Neural progenitor cell (in vitro differentiated cells): ENCODE measurements around the gene ESCO1. TPM values are rescaled to one million over a fixed set of nuclear protein-coding genes. Genes with fewer than 3 reads are reported as not detected.
A peak's percentile ranks its signal among the peaks of the same experiment; 100 is the strongest.

Experiments used
- DNase-seq: peaks from one replicate; pipeline ENCODE4 v3.0.0-alpha.2; 2016; ENCODE audit warnings: low spot score
- H2AFZ ChIP-seq: fragments of 200-600 bp; sonication (generic); replicated peaks from 2 replicates; pipeline ENCODE4 v1.6.1; 2016; ENCODE audit warnings: antibody characterized with exemption
- H3F3A ChIP-seq: fragments of 200-600 bp; sonication (generic); 2 replicates; pipeline ENCODE4 v1.6.1; 2016; ENCODE audit warnings: antibody characterized with exemption, low read depth
- H3K27ac ChIP-seq: fragments of 200-600 bp; sonication (generic); 2 replicates; pipeline ENCODE4 v1.5.1; 2016; ENCODE audit warnings: mild to moderate bottlenecking
- H3K27me3 ChIP-seq: fragments of 200-600 bp; sonication (generic); 2 replicates; pipeline ENCODE4 v1.6.1; 2016; ENCODE audit warnings: mild to moderate bottlenecking, moderate library complexity
- H3K36me3 ChIP-seq: fragments of 200-600 bp; sonication (generic); 2 replicates; pipeline ENCODE4 v1.5.1; 2016
- H3K4me1 ChIP-seq: fragments of 200-600 bp; sonication (generic); 2 replicates; pipeline ENCODE4 v1.6.1; 2016; ENCODE audit warnings: mixed run types
- H3K4me2 ChIP-seq: fragments of 200-600 bp; sonication (generic); 2 replicates; pipeline ENCODE4 v1.6.1; 2016
- H3K4me3 ChIP-seq: fragments of 200-600 bp; sonication (generic); 2 replicates; pipeline ENCODE4 v1.5.1; 2016
- H3K79me2 ChIP-seq: fragments of 200-600 bp; sonication (generic); 2 replicates; pipeline ENCODE4 v1.6.1; 2016; ENCODE audit warnings: low read depth
- H3K9ac ChIP-seq: fragments of 200-600 bp; sonication (generic); 2 replicates; pipeline ENCODE4 v1.6.1; 2016
- H3K9me3 ChIP-seq: fragments of 200-600 bp; sonication (generic); 2 replicates; pipeline ENCODE4 v1.5.1; 2016; ENCODE audit warnings: low read depth
- H4K20me1 ChIP-seq: fragments of 200-600 bp; sonication (generic); 2 replicates; pipeline ENCODE4 v1.6.1; 2016; ENCODE audit warnings: low read depth
- H3K27ac Mint-ChIP-seq: 3 replicates; pipeline ENCODE4 v1.8.0; 2021; ENCODE audit warnings: mixed read lengths
- H3K27me3 Mint-ChIP-seq: 2 replicates; pipeline ENCODE4 v1.8.0; 2022; ENCODE audit warnings: low read depth, mild to moderate bottlenecking, inconsistent platforms, moderate library complexity, mixed read lengths; ENCODE audit not compliant: insufficient read depth
- H3K36me3 Mint-ChIP-seq: 3 replicates; pipeline ENCODE4 v1.8.0; 2021; ENCODE audit warnings: mixed read lengths
- H3K4me1 Mint-ChIP-seq: 3 replicates; pipeline ENCODE4 v1.8.0; 2021; ENCODE audit warnings: mixed read lengths
- H3K4me3 Mint-ChIP-seq: 3 replicates; pipeline ENCODE4 v1.8.0; 2021; ENCODE audit warnings: mild to moderate bottlenecking, moderate library complexity, mixed read lengths
- H3K9me3 Mint-ChIP-seq: 3 replicates; pipeline ENCODE4 v1.8.0; 2020; ENCODE audit warnings: mixed read lengths
- CTCF ChIP-seq: fragments of 200-600 bp; sonication (generic); IDR thresholded peaks from 2 replicates; pipeline ENCODE4 v1.5.1; 2017; ENCODE audit warnings: antibody characterized with exemption, mild to moderate bottlenecking
- EZH2 ChIP-seq: fragments of 200-600 bp; sonication (generic); IDR thresholded peaks from 2 replicates; pipeline ENCODE4 v1.6.1; 2017; ENCODE audit warnings: antibody characterized with exemption, mild to moderate bottlenecking, moderate library complexity
- EZH2phosphoT487 ChIP-seq: fragments of 200-600 bp; sonication (generic); IDR thresholded peaks from 2 replicates; pipeline ENCODE4 v1.6.1; 2017; ENCODE audit warnings: antibody characterized with exemption
- total RNA-seq: library from RNA; depleted of rRNA; stranded (reverse); fragments of >200 nt; gene quantifications from 2 replicates; pipeline ENCODE4 v1.2.3, GENCODE V29; 2015; ENCODE audit warnings: low replicate concordance

ESCO1 gene
- total RNA-seq, 1 donor from 2014 or later: 48.8 TPM

- H3K27me3 ChIP-seq: no peaks in the 10 kb centered on the region
- Mint-ChIP-seq H3K9me3 (peaks cover 4% of the 10 kb centered on the region), H3K4me3 (peak overlapping the region; percentile 100), H3K27me3 (peaks cover 5% of the 10 kb centered on the region), H3K36me3 (peaks cover 9% of the 10 kb centered on the region), H3K4me1 (peaks cover 16% of the 10 kb centered on the region), H3K27ac (peak overlapping the region; percentile 99)
- peak overlapping the region; percentile 86 for H3K4me2 ChIP-seq
- peaks cover 51% of the 10 kb centered on the region for H3K79me2 ChIP-seq
- peak overlapping the region; percentile 94 for H3K27ac ChIP-seq
- H3K4me3 ChIP-seq: peak overlapping the region; percentile 79
- no peaks in the 10 kb centered on the region for H3K9me3 ChIP-seq
- TF ChIP-seq EZH2 (peak; percentile 47), EZH2phosphoT487 (no peak), CTCF (peak; percentile 31)
- H3K36me3 ChIP-seq: no peaks in the 10 kb centered on the region
- peaks cover 34% of the 10 kb centered on the region for H3F3A ChIP-seq
- peaks cover 3% of the 10 kb centered on the region for H4K20me1 ChIP-seq
- peak overlapping the region; percentile 49 for H3K9ac ChIP-seq
- H2AFZ ChIP-seq: peak overlapping the region; percentile 90
- H3K4me1 ChIP-seq: peaks cover 7% of the 10 kb centered on the region
- peak; percentile 87 for DNase-seq
Observed at GRCh38 chr18:21599585-21600525, 649 bp downstream of the ESCO1 start.

- Histone ChIP-seq H3K9me3 (no peaks in the 10 kb centered on the region), H3K79me2 (peaks cover 60% of the 10 kb centered on the region), H3K4me1 (peaks cover 7% of the 10 kb centered on the region), H3K4me2 (peak overlapping the region; percentile 86), H3K4me3 (peak overlapping the region; percentile 79), H3K27ac (peak overlapping the region; percentile 94), H3F3A (peaks cover 34% of the 10 kb centered on the region), H2AFZ (no peak overlapping the region), H3K27me3 (no peaks in the 10 kb centered on the region), H3K9ac (peak overlapping the region; percentile 49), H4K20me1 (peaks cover 3% of the 10 kb centered on the region), H3K36me3 (no peaks in the 10 kb centered on the region)
- H3K4me1 Mint-ChIP-seq: peaks cover 16% of the 10 kb centered on the region
- TF ChIP-seq CTCF: no peak
- TF ChIP-seq EZH2phosphoT487: no peak
- H3K36me3 Mint-ChIP-seq: peaks cover 12% of the 10 kb centered on the region
- DNase-seq: no peak
- no peak overlapping the region for H3K27ac Mint-ChIP-seq
- peaks cover 8% of the 10 kb centered on the region for H3K9me3 Mint-ChIP-seq
- H3K4me3 Mint-ChIP-seq: peak overlapping the region; percentile 100
- H3K27me3 Mint-ChIP-seq: peaks cover 5% of the 10 kb centered on the region
Observed at GRCh38 chr18:21598726-21599584, 1.5 kb downstream of the ESCO1 start.

- Histone ChIP-seq H3K79me2 (peaks cover 66% of the 10 kb centered on the region), H3K27me3 (no peaks in the 10 kb centered on the region), H3K4me1 (peaks cover 7% of the 10 kb centered on the region), H3F3A (peaks cover 34% of the 10 kb centered on the region), H4K20me1 (peaks cover 3% of the 10 kb centered on the region), H3K36me3 (no peaks in the 10 kb centered on the region), H3K27ac (no peak overlapping the region), H3K4me3 (no peak overlapping the region), H3K4me2 (no peak overlapping the region), H3K9me3 (no peaks in the 10 kb centered on the region), H2AFZ (no peak overlapping the region), H3K9ac (no peak overlapping the region)
- Mint-ChIP-seq H3K27me3 (peaks cover 5% of the 10 kb centered on the region), H3K9me3 (peaks cover 14% of the 10 kb centered on the region), H3K36me3 (peaks cover 17% of the 10 kb centered on the region), H3K27ac (no peak overlapping the region), H3K4me3 (no peak overlapping the region), H3K4me1 (peaks cover 16% of the 10 kb centered on the region)
- TF ChIP-seq EZH2phosphoT487 (no peak), EZH2 (no peak), CTCF (no peak)
- DNase-seq: no peak
Observed at GRCh38 chr18:21597620-21598019, 2.9 kb downstream of the ESCO1 start.
